Stimulated activated CD8-positive, alpha-beta memory T cell treated with anti-CD3 and anti-CD28 coated beads, Interleukin-15, amount 100 ng/mL, for 1 hour (primary cell): ENCODE data around the gene ITPR3.
"Not testable (repeated sequence)": the region's sequence is repeated elsewhere in the genome, so short reads cannot be mapped to it uniquely, and the experiment has no call there.

Source experiments
- DNase-seq: peaks from one replicate; pipeline ENCODE4 v3.0.0-alpha.2; 2020; ENCODE audit warnings: low read depth

The ITPR3 gene

DNA sequence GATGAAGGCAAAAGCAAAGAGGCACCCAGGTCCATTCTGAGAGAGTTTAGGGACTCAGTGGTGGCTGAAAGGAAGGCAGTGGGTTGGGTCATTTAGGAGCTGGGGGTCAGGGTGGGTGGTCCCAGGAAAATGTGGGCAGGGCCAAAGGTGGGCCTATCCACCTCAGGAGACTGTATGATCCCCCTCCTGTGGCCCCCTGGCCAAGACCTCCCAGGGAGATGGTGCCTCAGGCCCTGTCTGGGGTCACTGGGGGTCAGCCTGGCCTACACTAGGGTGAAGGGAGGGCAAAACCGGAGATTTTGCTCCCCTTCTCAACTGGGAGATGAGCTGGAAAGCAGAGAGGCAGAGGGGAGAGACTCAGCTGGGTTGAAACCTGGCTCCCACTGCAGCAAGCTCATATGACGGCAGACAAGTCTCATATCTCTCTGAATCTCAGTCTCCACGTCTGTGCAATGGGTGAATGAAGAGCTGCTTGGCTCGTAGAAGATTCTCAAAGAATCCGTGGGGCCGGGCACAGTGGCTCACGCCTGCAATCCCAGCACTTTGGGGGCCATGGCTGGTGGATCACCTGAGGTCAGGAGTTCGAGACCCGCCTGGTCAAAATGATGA lies 29.6 kb upstream of the ITPR3 start:
- DNase-seq: no peak

- no peak for DNase-seq
Measured at GRCh38 chr6:33592280-33592594, 28.9 kb upstream of the ITPR3 start.

DNA sequence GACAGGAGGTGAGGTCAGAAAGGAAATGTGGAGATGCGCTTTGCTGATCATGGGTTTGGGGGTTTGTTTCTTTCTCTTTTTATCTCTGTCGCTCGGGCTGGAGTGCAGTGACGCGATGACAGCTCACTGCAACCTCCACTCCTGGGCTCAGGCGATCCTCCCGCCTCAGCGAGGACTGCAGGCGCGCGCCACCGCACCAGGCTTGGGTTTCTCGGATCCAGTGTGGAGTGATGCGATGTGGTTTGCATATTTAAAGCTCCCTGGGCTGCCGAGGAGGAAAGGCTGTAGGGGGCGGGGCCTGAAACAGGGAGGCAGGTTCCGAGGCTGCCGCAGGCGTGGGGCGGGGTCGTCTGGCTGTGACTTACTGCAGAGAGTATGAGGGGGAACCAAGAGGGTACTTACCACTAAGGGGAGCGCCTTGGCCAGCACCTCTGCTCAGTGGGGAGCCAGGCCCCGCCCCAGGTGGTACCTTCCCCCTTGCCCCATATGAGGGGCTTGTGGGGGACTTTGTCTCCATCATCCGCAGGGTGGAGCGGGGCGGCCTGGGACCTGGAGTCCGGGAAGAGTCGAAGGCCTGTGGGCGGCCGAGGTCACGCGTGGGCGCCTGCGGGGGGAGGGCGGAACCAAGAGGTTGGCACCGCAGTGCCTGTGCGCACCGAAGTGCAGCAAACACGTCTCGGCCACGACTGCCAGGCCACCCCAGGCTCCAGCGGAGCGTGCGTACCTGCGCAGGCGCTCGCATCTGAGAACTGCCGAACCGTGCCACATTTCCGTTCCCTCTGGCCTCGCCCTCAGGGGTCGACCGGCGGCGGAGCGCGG lies 28.3 kb upstream of the ITPR3 start:
- DNase-seq: no peak

DNA sequence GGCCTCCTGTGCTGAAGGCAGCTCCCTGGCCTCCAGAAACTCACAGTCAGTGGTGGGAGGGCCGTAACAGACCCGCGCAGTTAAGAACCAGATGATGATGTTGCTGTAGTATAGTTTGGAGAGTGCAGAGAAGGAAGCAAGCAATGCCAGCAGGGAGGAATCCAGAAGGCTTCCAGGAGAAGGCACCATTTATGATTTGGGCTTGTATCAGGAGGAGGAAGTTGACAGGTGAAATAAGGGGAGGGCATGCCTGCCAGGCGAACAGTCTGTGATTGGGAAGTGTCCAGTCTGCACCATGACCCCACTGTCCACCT lies 27.8 kb upstream of the ITPR3 start:
- no peak for DNase-seq

- no peak for DNase-seq
Measured at GRCh38 chr6:33595001-33595846, 25.9 kb upstream of the ITPR3 start.

- DNase-seq: not testable (repeated sequence)
Measured at GRCh38 chr6:33596894-33597293, 24.2 kb upstream of the ITPR3 start.

- DNase-seq: no peak
Measured at GRCh38 chr6:33597551-33598322, 23.4 kb upstream of the ITPR3 start.

DNA sequence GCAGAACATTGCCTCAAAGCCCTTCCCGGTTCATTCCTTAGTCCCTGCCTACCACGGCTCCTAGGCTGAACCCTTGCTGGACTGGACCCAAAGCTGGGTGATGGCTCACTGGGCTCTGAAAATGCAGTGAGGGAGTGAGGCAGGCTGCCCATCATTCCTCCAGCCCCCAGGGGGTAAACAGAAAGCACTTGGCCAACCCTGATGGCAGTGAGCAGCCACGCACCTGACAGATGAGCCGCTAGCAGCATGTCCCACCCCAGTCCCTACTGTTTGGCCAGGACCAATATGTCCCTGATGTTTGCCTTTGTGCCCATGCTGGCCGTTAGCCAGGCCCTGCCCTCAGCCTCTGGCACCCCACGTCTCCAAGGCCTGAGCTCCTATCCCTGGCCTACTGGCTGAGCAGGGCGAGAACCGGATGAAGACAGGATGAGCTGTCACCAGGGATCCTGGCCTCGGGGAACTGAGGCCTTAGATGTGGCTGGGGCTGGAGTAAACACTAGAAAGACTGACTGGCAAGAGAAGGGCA lies 21.6 kb upstream of the ITPR3 start:
- no peak for DNase-seq

DNA sequence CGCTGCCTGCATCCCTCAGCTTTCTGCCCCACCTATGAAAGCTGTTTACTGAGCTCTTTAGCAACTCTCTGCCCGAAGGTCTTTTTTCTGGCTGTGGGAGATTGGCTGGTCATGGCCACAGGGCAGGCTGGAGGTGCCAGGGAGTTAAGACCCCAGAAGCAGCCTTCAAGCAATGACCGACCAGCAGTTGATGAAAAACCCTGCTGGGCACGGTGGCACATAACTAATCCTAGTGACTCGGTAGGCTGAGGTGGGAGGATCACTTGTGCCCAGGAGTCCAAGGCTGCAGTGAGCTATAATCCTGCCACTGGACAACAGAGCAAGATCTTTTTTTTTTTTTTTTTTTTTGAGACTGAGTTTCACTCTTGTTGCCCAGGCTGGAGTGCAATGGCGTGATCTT lies 20.4 kb upstream of the ITPR3 start:
- DNase-seq: no peak

DNA sequence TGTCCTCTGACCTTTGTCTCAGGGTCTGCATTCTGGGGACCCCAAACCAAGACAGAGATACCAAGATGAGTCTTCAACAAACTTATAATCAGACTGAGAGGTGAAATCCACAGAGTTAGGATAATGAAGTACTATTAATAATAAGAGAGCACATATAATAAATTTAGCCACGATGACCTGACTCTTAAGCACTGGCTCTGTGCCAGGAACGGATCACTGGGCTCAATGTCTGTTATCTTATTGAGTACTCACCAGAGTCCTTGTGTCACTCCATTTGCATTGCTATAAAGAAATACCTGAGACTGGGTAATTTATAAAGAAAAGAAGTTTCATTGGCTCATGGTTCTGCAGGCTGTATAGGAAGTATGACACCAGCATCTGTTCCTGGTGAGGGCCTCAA lies 18.9 kb upstream of the ITPR3 start:
- no peak for DNase-seq

DNA sequence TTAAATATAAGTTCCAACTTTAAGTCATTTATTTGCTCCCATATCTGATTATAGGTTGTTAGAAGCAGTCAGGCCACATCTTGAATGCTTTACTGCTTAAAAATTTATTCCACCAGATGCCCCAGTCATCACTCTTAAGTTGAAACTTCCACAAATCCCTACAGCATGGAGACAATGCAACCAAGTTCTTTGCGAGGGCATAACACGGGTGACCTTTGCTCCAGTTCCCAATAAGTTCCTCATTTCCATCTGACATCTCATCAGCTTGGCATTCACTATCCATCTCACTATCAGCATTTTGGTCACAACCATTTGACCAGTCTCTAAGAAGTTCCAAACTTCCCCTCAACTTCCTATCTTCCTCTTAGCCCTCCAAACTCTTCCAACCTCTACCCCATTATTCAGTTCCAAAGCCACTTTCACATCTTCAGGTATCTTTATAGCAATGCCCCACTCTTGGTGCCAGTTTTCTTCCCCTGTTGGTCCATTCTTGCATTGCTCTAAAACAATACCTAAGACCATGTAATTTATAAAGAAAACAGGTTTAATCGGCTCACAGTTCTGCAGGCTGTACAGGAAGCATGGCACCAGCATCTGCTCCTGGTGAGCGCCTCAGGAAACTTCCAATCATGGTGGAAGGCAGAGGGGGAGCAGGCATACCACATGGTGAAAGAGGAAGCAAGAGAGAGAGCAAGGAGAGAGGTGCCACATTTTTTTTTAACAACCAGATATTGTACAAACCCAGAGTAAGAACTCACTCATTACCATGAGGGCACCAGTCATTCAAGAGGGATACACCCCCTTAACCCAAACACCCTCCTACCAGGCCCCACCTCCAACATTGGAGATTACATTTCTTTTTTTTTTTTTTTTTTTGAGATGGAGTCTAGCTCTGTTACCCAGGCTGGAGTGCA lies 15.9 kb upstream of the ITPR3 start:
- DNase-seq: no peak

DNA sequence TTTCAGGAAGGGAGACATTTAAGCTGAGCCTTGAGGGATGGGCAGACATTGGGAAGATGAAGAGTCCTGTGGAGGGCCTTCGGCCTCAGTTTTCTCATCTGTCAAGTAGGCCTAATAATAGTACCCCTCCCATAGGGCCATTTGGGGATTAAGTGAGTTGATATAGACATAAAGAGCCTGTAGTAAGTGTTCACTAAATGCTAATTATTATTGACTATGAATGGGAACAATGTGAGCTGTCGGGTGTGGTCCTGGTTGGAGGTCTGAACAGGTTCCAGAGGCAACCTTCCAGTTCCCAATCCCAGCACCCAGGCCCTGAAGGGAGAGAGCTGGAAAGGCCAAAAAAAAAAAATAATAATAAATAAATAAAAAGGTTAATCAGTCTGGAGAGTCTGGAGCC lies 14.5 kb upstream of the ITPR3 start:
- no peak for DNase-seq

- no peak for DNase-seq
Measured at GRCh38 chr6:33607126-33607783, 13.9 kb upstream of the ITPR3 start.

DNA sequence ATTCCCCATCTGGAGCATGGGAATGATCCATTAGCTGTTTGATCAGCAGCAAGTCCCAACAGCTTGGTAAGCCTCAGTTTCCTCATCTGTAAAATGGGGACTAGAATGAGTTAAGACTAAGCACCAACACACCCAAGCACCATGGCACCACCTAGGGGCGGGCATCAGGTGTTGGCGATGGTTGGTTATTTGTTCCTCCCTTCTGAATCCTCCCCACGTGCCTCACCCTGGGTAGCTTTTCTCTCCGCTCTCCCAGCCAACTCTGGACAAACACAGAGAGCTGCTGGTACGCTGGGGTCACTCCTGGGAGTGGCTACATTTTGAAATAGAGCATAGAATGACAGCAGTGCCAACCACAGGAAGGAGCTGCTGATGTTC lies 13.3 kb upstream of the ITPR3 start:
- DNase-seq: no peak

DNA sequence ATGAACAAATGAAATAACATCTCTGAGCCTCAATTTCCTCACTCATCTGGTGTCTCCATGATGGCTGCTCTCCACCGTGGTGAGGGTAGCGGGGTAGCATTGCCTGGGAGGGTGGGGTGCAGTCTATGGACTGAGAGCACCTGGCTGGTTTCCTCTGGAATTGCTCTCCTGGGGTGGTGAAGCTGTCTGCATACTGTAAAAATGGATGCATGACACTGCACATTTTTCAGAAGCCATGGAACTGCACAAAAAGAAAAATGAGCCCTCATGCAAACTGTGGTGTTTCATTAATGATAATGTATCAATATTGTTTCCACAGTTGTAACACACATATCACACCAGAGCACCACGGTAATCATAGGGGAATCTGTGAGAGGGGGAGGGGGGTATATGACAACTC lies 12.1 kb upstream of the ITPR3 start:
- no peak for DNase-seq

- DNase-seq: no peak
Measured at GRCh38 chr6:33609528-33609927, 11.6 kb upstream of the ITPR3 start.

GRCh38 chr6:33610067-33610466 lies 11.1 kb upstream of the ITPR3 start:
- DNase-seq: no peak

GRCh38 chr6:33610779-33611732 lies 10.1 kb upstream of the ITPR3 start:
- no peak for DNase-seq

DNA sequence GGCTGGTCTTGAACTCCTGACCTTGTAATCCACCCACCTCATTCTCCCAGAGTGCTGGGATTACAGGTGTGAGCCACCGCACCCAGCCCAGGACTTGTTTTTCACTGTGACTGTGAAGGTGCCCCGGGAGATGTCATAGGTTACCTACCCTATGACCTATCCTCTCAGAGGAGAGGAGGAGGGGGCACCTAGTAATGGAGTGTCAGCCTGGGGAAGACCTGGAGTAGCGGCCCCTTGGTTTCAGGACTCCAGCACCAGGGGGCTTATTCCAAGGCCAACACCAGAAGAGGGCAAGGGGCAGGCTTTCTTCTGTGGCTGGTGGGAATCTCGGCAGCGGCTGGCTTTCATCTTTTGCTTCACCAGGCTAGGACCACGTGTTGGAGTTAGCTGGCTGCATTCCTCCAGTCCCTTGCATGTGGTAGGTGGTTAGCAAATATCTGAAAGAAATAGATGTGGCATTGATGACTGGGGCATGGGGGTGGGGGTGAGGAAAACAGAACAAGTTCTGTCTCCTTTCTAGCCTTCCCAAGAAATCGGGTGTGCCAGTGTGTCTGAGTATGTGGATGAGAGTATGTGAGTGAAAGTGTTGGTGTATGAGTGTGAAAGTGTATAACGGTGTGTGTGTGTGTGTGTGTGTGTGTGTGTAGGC lies 7.9 kb upstream of the ITPR3 start:
- no peak for DNase-seq
